Measurements from ENCODE around the gene CDK7. TPM values are rescaled to one million over a fixed set of nuclear protein-coding genes. Genes with fewer than 3 reads are reported as not detected.
"Not testable (repeated sequence)": the region's sequence is repeated elsewhere in the genome, so short reads cannot be mapped to it uniquely, and the experiment has no call there.

The CDK7 gene
- total RNA-seq, 1 donor from 2014 or later, result 29.6 TPM

DNA sequence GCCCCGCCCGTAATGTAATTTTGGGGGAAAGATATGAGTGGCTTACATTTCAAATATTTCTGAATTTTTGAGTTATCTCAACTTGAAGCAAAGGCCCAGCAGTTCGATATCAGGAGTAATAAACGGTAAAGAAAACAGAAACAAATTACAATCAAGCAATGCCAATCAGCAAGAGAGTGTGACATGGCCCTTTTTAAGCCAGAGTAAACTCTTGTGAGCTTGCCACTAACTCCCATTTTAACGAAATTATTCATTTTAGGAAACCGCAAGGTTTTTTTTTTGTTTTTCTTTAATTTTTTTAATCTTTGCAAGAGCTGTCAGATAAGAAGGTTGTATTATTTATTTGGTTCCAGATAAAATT lies 17.6 kb upstream of the CDK7 start:
- Histone ChIP-seq H3K27ac (peak overlapping the region; percentile 98), H3K4me3 (peak overlapping the region; percentile 100), H3K27me3 (ENCODE audit: low read depth) (no peaks in the 10 kb centered on the region), H3K9me3 (no peaks in the 10 kb centered on the region), H3K4me1 (peaks cover 20% of the 10 kb centered on the region), H3K36me3 (no peaks in the 10 kb centered on the region)
- intact Hi-C loops (cut with DNase I), result no loop called here
- ATAC-seq, result no peak
- DNase-seq, result no peak
- TF ChIP-seq, protein P1, sequence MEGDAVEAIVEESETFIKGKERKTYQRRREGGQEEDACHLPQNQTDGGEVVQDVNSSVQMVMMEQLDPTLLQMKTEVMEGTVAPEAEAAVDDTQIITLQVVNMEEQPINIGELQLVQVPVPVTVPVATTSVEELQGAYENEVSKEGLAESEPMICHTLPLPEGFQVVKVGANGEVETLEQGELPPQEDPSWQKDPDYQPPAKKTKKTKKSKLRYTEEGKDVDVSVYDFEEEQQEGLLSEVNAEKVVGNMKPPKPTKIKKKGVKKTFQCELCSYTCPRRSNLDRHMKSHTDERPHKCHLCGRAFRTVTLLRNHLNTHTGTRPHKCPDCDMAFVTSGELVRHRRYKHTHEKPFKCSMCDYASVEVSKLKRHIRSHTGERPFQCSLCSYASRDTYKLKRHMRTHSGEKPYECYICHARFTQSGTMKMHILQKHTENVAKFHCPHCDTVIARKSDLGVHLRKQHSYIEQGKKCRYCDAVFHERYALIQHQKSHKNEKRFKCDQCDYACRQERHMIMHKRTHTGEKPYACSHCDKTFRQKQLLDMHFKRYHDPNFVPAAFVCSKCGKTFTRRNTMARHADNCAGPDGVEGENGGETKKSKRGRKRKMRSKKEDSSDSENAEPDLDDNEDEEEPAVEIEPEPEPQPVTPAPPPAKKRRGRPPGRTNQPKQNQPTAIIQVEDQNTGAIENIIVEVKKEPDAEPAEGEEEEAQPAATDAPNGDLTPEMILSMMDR (IDR thresholded peaks at IDR 0.05), result no peak

DNA sequence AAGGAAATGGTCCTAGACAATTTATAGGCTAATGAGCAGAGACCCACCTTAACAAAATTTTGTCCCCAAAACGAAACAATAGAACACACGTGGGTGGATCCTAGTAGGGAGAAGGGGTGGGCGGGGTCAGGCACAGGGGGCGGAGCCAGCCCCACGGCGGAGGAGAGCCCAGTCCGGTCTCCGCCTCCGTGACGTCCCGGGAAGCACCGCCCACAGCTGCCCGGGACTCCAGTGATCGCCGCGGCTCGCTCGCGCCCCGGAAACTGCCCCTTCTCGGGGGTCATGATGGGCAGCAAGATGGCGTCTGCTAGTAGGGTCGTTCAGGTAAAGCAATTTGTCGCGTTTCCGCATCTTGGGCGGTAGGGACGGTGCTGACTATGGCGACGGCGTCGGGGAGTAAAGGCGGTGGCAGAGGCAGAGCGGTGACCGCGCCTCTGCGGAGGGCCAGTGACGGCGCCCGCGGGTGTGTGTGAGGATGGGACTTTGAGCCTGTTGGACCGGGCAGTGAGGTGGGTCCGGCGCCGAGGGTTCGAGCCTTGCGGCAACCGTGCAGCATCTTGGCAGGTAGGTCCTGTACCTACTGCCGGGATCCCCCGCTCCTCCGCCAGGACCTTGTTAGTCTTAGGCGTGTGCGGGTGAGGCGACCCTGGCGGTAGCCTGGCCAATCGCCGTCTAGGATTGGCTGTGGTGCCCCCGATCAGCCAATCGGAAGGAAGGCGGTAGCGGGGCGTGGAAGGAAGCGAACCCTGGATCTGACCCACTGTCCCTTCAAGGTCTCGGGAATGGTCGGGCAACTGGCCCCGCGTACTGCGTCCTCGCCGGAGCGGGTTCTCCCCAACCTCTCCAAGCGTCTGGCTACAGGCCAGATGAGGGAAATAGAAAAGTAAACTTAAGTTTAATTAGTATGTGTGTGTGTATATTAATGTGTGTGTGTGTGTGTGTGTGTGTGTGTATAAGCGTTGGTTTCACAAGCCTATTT lies 16.8 kb upstream of the CDK7 start:
- intact Hi-C loops (cut with DNase I), result no loop called here
- H3K27ac ChIP-seq, result peak overlapping the region; percentile 98

DNA sequence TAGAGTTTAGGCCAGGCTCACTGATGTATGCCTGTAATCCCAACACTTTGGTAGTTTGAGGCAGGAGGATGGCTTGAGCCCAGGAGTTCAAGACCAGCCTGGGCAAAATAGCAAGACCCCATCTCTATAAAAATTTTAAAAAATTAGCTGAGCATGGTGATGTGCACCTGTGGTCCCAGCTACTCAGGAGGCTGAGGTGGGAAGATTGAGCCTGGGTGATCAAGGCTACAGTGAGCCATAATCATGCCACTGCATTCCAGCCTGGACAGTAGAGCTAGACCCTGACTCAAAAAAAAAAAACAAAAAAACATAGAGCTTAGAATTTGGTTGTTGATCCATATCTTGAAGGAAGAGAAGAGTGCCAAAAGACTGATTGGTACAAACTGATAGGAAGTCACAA lies 14.7 kb upstream of the CDK7 start:
- H3K36me3 ChIP-seq, result peaks cover 6% of the 10 kb centered on the region
- H3K27me3 ChIP-seq (ENCODE audit: low read depth), result no peaks in the 10 kb centered on the region
- no peaks in the 10 kb centered on the region for H3K9me3 ChIP-seq
- TF ChIP-seq, protein P1 (IDR thresholded peaks at IDR 0.05), result no peak
- H3K27ac ChIP-seq, result no peak overlapping the region
- DNase-seq (no peak), ATAC-seq (no peak)
- peaks cover 20% of the 10 kb centered on the region for H3K4me1 ChIP-seq
- intact Hi-C loops (cut with DNase I), result no loop called here
- H3K4me3 ChIP-seq, result no peak overlapping the region

More for the DNA sequence above, 16.8 kb upstream of the CDK7 start:
- Histone ChIP-seq H3K27me3 (ENCODE audit: low read depth) (no peaks in the 10 kb centered on the region), H3K4me1 (peaks cover 20% of the 10 kb centered on the region), H3K36me3 (no peaks in the 10 kb centered on the region), H3K4me3 (peak overlapping the region; percentile 100), H3K9me3 (no peaks in the 10 kb centered on the region)
- TF ChIP-seq, protein P1 (IDR thresholded peaks at IDR 0.05), result peak; percentile 34
- ATAC-seq (peak; percentile 99), DNase-seq (peak; percentile 99)

DNA sequence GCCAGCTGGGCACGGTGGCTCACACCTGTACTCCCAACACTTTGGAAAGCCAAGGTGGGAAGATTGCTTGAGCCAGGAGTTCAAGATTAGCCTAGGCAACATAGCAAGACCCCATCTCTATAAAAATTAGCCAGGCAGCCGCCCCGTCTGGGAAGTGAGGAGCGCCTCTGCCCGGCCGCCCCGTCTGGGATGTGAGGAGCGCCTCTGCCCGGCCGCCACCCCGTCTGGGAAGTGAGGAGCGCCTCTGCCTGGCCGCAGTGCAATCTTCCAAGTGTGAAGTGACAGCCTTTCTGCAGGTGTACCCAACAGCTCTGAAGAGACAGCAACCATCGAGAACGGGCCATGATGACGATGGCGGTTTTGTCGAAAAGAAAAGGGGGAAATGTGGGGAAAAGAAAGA lies 14.3 kb upstream of the CDK7 start:
- intact Hi-C loops (cut with DNase I); H3K27me3 ChIP-seq (ENCODE audit: low read depth); DNase-seq; H3K4me3 ChIP-seq; H3K9me3 ChIP-seq; ATAC-seq; H3K27ac ChIP-seq: not testable (repeated sequence)
- H3K4me1 ChIP-seq, result peaks cover 20% of the 10 kb centered on the region
- peaks cover 10% of the 10 kb centered on the region for H3K36me3 ChIP-seq

DNA sequence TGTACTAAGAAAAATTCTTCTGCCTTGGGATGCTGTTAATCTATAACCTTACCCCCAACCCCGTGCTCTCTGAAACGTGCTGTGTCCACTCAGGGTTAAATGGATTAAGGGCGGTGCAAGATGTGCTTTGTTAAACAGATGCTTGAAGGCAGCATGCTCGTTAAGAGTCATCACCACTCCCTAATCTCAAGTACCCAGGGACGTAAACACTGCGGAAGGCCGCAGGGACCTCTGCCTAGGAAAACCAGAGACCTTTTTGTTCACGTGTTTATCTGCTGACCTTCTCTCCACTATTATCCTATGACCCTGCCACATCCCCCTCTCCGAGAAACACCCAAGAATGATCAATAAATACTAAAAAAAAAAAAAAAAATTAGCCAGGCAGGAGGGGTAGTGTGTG lies 13.9 kb upstream of the CDK7 start:
- DNase-seq; H3K4me3 ChIP-seq; ATAC-seq; intact Hi-C loops (cut with DNase I); H3K9me3 ChIP-seq; H3K27me3 ChIP-seq (ENCODE audit: low read depth): not testable (repeated sequence)
- Histone ChIP-seq H3K27ac (peak overlapping the region; percentile 6), H3K4me1 (peaks cover 20% of the 10 kb centered on the region), H3K36me3 (peaks cover 14% of the 10 kb centered on the region)

DNA sequence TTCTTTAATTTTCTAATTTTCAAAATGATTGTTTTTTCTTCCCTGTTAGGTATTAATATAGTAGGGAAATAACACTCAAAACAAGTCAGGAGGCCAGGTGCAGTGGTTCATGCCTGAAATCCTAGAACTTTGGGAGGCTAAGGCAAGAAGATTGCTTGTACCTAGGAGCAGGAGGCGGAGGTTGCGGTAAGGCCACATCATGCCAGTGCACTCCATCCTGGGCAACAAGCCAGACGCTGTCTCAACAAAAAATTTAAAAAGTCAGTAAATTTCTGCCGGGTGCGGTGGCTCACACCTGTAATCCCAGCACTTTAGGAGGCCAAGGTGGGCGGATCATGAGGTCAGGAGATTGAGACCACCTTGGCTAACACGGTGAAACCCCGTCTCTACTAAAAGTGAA lies 10.2 kb upstream of the CDK7 start:
- peak; percentile 56 for DNase-seq
- peak in 1 of 2 donors; percentile 59 for ATAC-seq
- Histone ChIP-seq H3K27me3 (ENCODE audit: low read depth) (no peaks in the 10 kb centered on the region), H3K4me3 (no peak overlapping the region), H3K36me3 (peaks cover 50% of the 10 kb centered on the region), H3K9me3 (no peaks in the 10 kb centered on the region), H3K27ac (no peak overlapping the region), H3K4me1 (peaks cover 3% of the 10 kb centered on the region)
- intact Hi-C loops (cut with DNase I), result no loop called here
- TF ChIP-seq, protein P1 (IDR thresholded peaks at IDR 0.05), result no peak

Measured in lower lobe of right lung (tissue), 2 donors.